Activated CD4-positive, alpha-beta T cell treated with anti-CD3 and anti-CD28 coated beads, Interleukin-2, amount 10 ng/mL, durations not matched to agents 7 days and 5 days (primary cell): ENCODE measurements around the gene PROCA1. TPM values are rescaled to one million over a fixed set of nuclear protein-coding genes. Genes with fewer than 3 reads are reported as not detected.

Source experiments
- CTCF ChIA-PET: fragments of 350-600 bp; sonication (Branson Sonifier 250); formaldehyde crosslinking; loops from one replicate; lab custom pipeline; 2021; ENCODE audit warnings: antibody characterized with exemption; lab: Charles Lee
- POLR2A ChIA-PET: fragments of 350-600 bp; sonication (Branson Sonifier 250); formaldehyde crosslinking; loops from one replicate; lab custom pipeline; 2021; ENCODE audit warnings: antibody characterized with exemption; lab: Charles Lee
- DNase-seq: peaks from one replicate; pipeline ENCODE4 v3.0.0-alpha.2; 2020
- H3K27ac Mint-ChIP-seq: one replicate; pipeline ENCODE4 v1.8.0; 2021; ENCODE audit warnings: mild to moderate bottlenecking, moderate library complexity, mixed read lengths
- H3K27me3 Mint-ChIP-seq: one replicate; pipeline ENCODE4 v1.8.0; 2021; ENCODE audit warnings: mixed read lengths
- H3K36me3 Mint-ChIP-seq: one replicate; pipeline ENCODE4 v1.8.0; 2021; ENCODE audit warnings: low read depth, mixed read lengths
- H3K4me1 Mint-ChIP-seq: one replicate; pipeline ENCODE4 v1.8.0; 2021; ENCODE audit warnings: mixed read lengths
- H3K4me3 Mint-ChIP-seq: one replicate; pipeline ENCODE4 v1.8.0; 2021; ENCODE audit warnings: mild to moderate bottlenecking, moderate library complexity, mixed read lengths
- H3K9me3 Mint-ChIP-seq: one replicate; pipeline ENCODE4 v1.8.0; 2021; ENCODE audit warnings: mixed read lengths
- total RNA-seq, 2 experiments: library from RNA; stranded (reverse); gene quantifications; one replicate each; pipeline ENCODE4 v1.2.3, GENCODE V29; 2021

Gene PROCA1
- total RNA-seq, 2 experiments from 2014 or later = 5.5 to 5.7 TPM

DNA sequence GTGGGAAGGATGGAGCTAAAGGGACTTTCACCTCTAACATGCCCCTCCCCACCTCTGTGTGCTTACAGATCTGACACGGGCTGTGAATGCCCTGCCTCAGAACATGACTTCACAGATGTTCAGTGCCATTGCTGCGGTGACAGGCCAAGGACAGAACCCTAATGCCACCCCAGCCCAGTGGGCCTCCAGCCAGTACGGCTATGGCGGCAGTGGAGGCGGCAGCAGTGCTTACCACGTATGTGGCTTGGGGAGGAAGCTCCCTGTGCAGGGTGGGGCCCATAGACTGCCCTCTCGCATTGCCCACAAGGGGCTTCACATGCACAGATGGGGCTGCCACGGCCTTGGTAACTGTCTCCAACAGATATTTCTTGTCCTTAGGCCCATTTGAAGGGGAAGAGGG, 11.4 kb downstream of the PROCA1 start:
- H3K9me3 Mint-ChIP-seq = no peaks in the 10 kb centered on the region
- DNase-seq = no peak
- H3K4me1 Mint-ChIP-seq = no peaks in the 10 kb centered on the region
- ChIA-PET POLR2A (no interaction called here), CTCF (interaction anchor here (0.7 kb wide), 2 partner anchors 50 to 51 kb away, joined by 3 read pairs; no protein-coding TSS in a partner anchor)
- H3K27me3 Mint-ChIP-seq = no peaks in the 10 kb centered on the region
- peaks cover 57% of the 10 kb centered on the region for H3K36me3 Mint-ChIP-seq
- no peak overlapping the region for H3K27ac Mint-ChIP-seq
- H3K4me3 Mint-ChIP-seq = no peak overlapping the region

DNA sequence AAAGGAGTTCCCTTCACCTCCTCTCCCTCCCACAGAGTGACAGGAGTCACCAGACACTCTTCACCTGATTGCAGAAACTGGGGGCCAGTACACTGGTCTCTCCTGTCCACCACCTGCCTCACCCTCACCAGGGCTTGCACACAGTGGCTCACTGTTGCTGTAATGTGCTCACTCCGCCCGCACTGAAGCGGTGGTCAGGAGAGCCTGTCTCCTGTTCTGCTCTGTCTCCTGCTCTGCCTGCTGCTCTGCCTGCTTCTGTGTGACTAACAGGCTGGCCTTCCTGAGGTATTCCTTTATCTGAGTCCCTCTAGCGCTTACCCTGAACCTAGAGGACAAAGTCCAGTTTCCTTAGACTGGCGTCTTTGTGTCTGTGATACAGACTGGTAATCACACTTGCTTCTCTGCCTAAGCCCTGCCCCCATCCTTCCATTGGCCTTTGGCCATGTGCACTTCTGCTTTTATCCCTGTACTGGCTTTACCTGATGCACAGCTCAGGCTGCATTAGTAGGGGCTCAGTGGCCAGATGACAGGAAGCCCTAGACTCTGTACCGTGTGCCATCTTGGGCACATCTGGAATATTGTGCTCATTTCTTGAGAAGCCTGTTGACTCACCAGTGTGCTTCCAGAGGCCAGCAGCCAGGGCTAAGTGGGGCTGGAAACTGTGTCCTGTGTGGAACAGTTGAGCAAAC, 13.3 kb downstream of the PROCA1 start:
- H3K4me1 Mint-ChIP-seq = no peaks in the 10 kb centered on the region
- DNase-seq = no peak
- peaks cover 64% of the 10 kb centered on the region for H3K36me3 Mint-ChIP-seq
- no peaks in the 10 kb centered on the region for H3K27me3 Mint-ChIP-seq
- no peaks in the 10 kb centered on the region for H3K9me3 Mint-ChIP-seq
- CTCF ChIA-PET = interaction anchor here (0.6 kb wide), 1 partner anchor 26 kb away, joined by 3 read pairs; no protein-coding TSS in a partner anchor
- no peak overlapping the region for H3K27ac Mint-ChIP-seq
- H3K4me3 Mint-ChIP-seq = no peak overlapping the region
- POLR2A ChIA-PET = interaction anchor here (0.6 kb wide), 1 partner anchor 10 kb away, joined by 4 read pairs; no protein-coding TSS in a partner anchor

DNA sequence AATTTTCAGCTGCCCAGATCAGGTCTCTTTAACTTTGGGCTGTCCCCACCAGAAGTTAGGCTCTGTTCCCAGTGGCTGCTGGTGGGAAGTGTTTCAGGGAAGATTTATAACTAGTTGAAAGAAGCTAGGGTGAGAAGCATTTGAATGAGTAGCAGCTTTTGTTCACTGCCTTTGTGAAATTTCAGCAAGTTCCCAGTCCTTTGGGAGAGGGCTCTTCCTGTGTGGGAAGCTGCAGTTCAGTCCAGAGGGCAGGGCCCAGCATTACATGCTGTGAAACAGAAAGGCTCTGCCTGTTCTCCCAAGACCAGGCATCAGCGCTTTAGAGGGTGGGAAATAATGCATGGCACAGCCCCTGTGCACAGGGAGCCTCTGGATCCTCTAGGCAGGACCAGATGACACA, 17.8 kb downstream of the PROCA1 start:
- H3K36me3 Mint-ChIP-seq = peaks cover 59% of the 10 kb centered on the region
- no peaks in the 10 kb centered on the region for H3K27me3 Mint-ChIP-seq
- DNase-seq = no peak
- no peak overlapping the region for H3K4me3 Mint-ChIP-seq
- no peaks in the 10 kb centered on the region for H3K9me3 Mint-ChIP-seq
- no peak overlapping the region for H3K27ac Mint-ChIP-seq
- ChIA-PET CTCF (no interaction called here), POLR2A (no interaction called here)
- no peaks in the 10 kb centered on the region for H3K4me1 Mint-ChIP-seq

- no peak for DNase-seq
- Mint-ChIP-seq H3K27ac (no peak overlapping the region), H3K9me3 (no peaks in the 10 kb centered on the region), H3K27me3 (no peaks in the 10 kb centered on the region), H3K36me3 (peaks cover 68% of the 10 kb centered on the region), H3K4me1 (no peaks in the 10 kb centered on the region), H3K4me3 (no peak overlapping the region)
- ChIA-PET POLR2A (no interaction called here), CTCF (interaction anchor here (0.8 to 1.7 kb wide), 2 partner anchors 13 to 47 kb away, joined by 3 to 4 read pairs; no protein-coding TSS in a partner anchor)
These were observed 22.7 kb downstream of the PROCA1 start for GRCh38 chr17:28689011-28689410.

DNA sequence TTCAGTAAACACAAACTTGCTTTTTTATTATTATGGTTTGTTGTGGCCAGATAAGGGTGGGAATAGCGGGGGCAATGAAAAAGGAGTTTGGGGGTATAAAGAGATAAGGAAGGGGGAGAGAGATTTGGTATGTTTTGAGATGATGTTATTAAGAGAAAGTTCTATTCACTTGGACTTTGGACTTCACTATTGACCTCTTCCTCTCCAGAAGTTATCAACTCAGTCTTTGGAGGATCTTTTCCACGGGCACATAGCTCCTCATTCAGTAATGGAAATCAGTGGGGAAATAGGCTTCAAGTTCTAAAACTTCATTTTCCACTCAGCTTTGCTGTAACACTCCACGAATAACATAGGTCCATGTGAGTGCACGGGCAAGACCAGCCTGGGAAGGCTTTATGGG, 23.2 kb downstream of the PROCA1 start:
- Mint-ChIP-seq H3K4me1 (no peaks in the 10 kb centered on the region), H3K9me3 (no peaks in the 10 kb centered on the region), H3K27ac (no peak overlapping the region), H3K36me3 (peaks cover 67% of the 10 kb centered on the region), H3K27me3 (no peaks in the 10 kb centered on the region), H3K4me3 (no peak overlapping the region)
- POLR2A ChIA-PET = no interaction called here
- no peak for DNase-seq
- CTCF ChIA-PET = interaction anchor here (1.4 to 1.7 kb wide), 3 partner anchors 9 to 67 kb away, joined by 3 to 5 read pairs (median 4); no protein-coding TSS in a partner anchor

- DNase-seq = no peak
- Mint-ChIP-seq H3K27me3 (no peaks in the 10 kb centered on the region), H3K36me3 (peaks cover 74% of the 10 kb centered on the region), H3K9me3 (no peaks in the 10 kb centered on the region), H3K27ac (no peak overlapping the region), H3K4me1 (no peaks in the 10 kb centered on the region), H3K4me3 (no peak overlapping the region)
- POLR2A ChIA-PET = no interaction called here
- CTCF ChIA-PET = no interaction called here
These were observed 25.4 kb downstream of the PROCA1 start for GRCh38 chr17:28686296-28686695.

DNA sequence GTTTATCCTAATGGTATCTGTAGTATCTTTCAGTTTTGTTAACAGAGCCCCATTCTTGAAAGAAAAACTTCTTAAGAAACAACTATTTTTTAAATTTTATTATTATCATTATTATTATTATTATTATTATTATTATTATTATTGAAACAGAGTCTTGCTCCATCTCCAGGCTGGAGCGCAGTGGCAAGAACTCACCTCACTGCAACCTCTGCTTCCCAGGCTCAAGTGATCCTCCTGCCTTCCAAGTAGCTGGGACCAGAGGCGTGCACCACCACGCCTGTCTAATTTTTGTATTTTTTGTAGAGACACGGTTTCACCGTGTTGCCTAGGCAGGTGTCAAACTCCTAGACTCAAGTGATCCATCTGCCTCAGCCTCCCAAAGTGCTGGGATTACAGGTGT, 26.3 kb downstream of the PROCA1 start:
- Mint-ChIP-seq H3K27ac (no peak overlapping the region), H3K36me3 (peaks cover 78% of the 10 kb centered on the region), H3K4me1 (no peaks in the 10 kb centered on the region), H3K4me3 (no peak overlapping the region), H3K9me3 (no peaks in the 10 kb centered on the region), H3K27me3 (no peaks in the 10 kb centered on the region)
- POLR2A ChIA-PET = no interaction called here
- no peak for DNase-seq
- CTCF ChIA-PET = no interaction called here

DNA sequence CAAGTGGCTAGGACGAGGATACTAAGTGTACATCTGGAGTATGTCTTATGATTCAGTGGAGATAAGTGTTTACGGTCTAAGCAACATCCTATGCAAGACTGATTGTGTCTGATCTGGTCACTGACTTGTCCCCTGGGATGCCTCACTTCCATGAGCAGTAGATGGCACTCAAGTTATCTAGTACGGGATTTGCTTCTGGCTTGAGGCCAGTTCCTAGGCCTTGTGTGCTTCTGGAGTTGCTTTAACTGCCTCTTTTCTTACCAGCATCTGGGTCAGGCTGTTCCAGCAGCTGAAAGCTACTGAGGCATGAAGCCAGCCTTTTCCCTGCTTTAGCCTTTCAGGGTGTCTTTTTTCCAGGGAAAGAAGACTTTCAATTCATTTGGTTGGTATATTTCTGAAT, 26.7 kb downstream of the PROCA1 start:
- no peak for DNase-seq
- Mint-ChIP-seq H3K27ac (no peak overlapping the region), H3K4me3 (no peak overlapping the region), H3K36me3 (peaks cover 76% of the 10 kb centered on the region), H3K4me1 (no peaks in the 10 kb centered on the region), H3K9me3 (no peaks in the 10 kb centered on the region), H3K27me3 (no peaks in the 10 kb centered on the region)
- ChIA-PET CTCF (no interaction called here), POLR2A (no interaction called here)

GRCh38 chr17:28682655-28683054, 29.0 kb downstream of the PROCA1 start:
- Mint-ChIP-seq H3K27ac (no peak overlapping the region), H3K4me1 (no peaks in the 10 kb centered on the region), H3K9me3 (no peaks in the 10 kb centered on the region), H3K36me3 (peaks cover 65% of the 10 kb centered on the region), H3K4me3 (no peak overlapping the region), H3K27me3 (no peaks in the 10 kb centered on the region)
- ChIA-PET CTCF (interaction anchor here (0.9 to 2.5 kb wide), 4 partner anchors 33 to 44 kb away, joined by 3 to 7 read pairs (median 5); partner anchors contain the start of genes BLTP2, RPL23A and TLCD1), POLR2A (no interaction called here)
- DNase-seq = no peak

DNA sequence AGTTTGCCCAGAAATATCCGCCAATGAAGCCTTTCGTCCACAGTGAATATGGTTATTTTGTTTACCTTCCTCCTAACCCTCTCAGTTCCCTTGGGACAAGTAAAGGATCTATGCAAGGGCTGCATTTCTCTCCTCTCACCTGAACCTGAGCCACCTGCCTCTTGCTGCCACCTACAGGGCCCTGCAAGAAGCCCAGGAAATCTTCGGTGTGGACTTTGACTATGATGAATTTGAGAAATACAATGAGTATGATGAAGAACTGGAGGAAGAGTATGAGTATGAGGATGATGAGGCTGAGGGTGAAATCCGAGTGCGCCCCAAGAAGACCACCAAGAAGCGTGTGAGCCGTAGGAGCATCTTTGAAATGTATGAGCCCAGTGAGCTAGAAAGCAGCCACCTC, 35.7 kb downstream of the PROCA1 start:
- DNase-seq = peak; percentile 21
- Mint-ChIP-seq H3K4me1 (no peaks in the 10 kb centered on the region), H3K9me3 (no peaks in the 10 kb centered on the region), H3K36me3 (peaks cover 63% of the 10 kb centered on the region), H3K27me3 (no peaks in the 10 kb centered on the region), H3K4me3 (no peak overlapping the region), H3K27ac (peak overlapping the region; percentile 17)
- ChIA-PET CTCF (interaction anchor here (1.6 to 2.0 kb wide), 3 partner anchors 13 to 50 kb away, joined by 3 to 7 read pairs (median 5); partner anchors contain the start of genes SDF2, SUPT6H and TLCD1), POLR2A (no interaction called here)

GRCh38 chr17:28675490-28675889, 36.2 kb downstream of the PROCA1 start:
- H3K27me3 Mint-ChIP-seq = no peaks in the 10 kb centered on the region
- H3K9me3 Mint-ChIP-seq = no peaks in the 10 kb centered on the region
- no peak for DNase-seq
- ChIA-PET POLR2A (no interaction called here), CTCF (interaction anchor here (0.8 to 2.0 kb wide), 4 partner anchors 12 to 51 kb away, joined by 3 to 7 read pairs (median 4); partner anchors contain the start of genes SDF2, SUPT6H and TLCD1)
- no peak overlapping the region for H3K4me3 Mint-ChIP-seq
- no peaks in the 10 kb centered on the region for H3K4me1 Mint-ChIP-seq
- no peak overlapping the region for H3K27ac Mint-ChIP-seq
- peaks cover 60% of the 10 kb centered on the region for H3K36me3 Mint-ChIP-seq

- H3K9me3 Mint-ChIP-seq = no peaks in the 10 kb centered on the region
- H3K4me3 Mint-ChIP-seq = no peak overlapping the region
- ChIA-PET CTCF (no interaction called here), POLR2A (no interaction called here)
- H3K27ac Mint-ChIP-seq = no peak overlapping the region
- H3K36me3 Mint-ChIP-seq = peaks cover 52% of the 10 kb centered on the region
- no peaks in the 10 kb centered on the region for H3K27me3 Mint-ChIP-seq
- peaks cover 18% of the 10 kb centered on the region for H3K4me1 Mint-ChIP-seq
- no peak for DNase-seq
These were observed 41.8 kb downstream of the PROCA1 start for GRCh38 chr17:28669918-28670317.

DNA sequence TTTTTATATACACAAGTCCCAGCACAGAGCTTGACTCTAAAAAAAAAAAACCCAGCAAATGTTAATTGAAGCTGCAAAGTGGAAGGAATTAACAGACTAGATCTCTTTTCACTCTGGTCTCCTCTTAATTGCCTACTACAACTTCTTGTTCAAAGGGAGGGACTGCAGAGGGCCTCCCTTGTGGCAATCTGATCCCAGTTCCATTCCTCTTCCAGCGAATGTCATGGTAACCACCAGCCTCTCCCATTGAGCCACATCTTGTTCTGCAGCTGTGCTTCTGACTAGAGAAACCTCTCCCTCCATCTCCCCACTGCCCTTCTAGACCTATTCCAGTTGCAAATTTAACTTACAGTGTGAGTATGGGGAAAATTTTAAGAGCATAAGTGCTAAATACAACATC, 43.8 kb downstream of the PROCA1 start:
- Mint-ChIP-seq H3K9me3 (no peaks in the 10 kb centered on the region), H3K27ac (no peak overlapping the region), H3K27me3 (no peaks in the 10 kb centered on the region), H3K4me3 (no peak overlapping the region), H3K36me3 (peaks cover 45% of the 10 kb centered on the region), H3K4me1 (peaks cover 37% of the 10 kb centered on the region)
- ChIA-PET POLR2A (no interaction called here), CTCF (interaction anchor here (0.6 to 3.2 kb wide), 5 partner anchors 10 to 24 kb away, joined by 3 to 12 read pairs (median 4); no protein-coding TSS in a partner anchor)
- no peak for DNase-seq
